ENCODE measurements around the gene CDH22.

The CDH22 gene

GRCh38 chr20:46235077-46235476 lies 73.2 kb downstream of the CDH22 start:
- DNase-seq, result no peak

GRCh38 chr20:46233701-46234100 lies 74.6 kb downstream of the CDH22 start:
- DNase-seq, result no peak

GRCh38 chr20:46232539-46232938 lies 75.8 kb downstream of the CDH22 start:
- DNase-seq, result peak; percentile 55

- DNase-seq, result no peak
Measured at GRCh38 chr20:46230801-46231282, 77.5 kb downstream of the CDH22 start.

- no peak for DNase-seq
Measured at GRCh38 chr20:46230106-46230491, 78.2 kb downstream of the CDH22 start.

GRCh38 chr20:46229478-46230105 lies 78.7 kb downstream of the CDH22 start:
- DNase-seq, result no peak

GRCh38 chr20:46228670-46229069 lies 79.6 kb downstream of the CDH22 start:
- DNase-seq, result no peak

- DNase-seq, result no peak
Measured at GRCh38 chr20:46227272-46227767, 81.0 kb downstream of the CDH22 start.

- no peak for DNase-seq
Measured at GRCh38 chr20:46226602-46227001, 81.7 kb downstream of the CDH22 start.

GRCh38 chr20:46222521-46223007 lies 85.7 kb downstream of the CDH22 start:
- no peak for DNase-seq

GRCh38 chr20:46221256-46221833 lies 87.0 kb downstream of the CDH22 start:
- peak; percentile 20 for DNase-seq

GRCh38 chr20:46220455-46221207 lies 87.7 kb downstream of the CDH22 start:
- DNase-seq, result peak; percentile 82

- no peak for DNase-seq
Measured at GRCh38 chr20:46219920-46220319, 88.4 kb downstream of the CDH22 start.

GRCh38 chr20:46219190-46219589 lies 89.1 kb downstream of the CDH22 start:
- no peak for DNase-seq

- peak; percentile 80 for DNase-seq
Measured at GRCh38 chr20:46218656-46219055, 89.6 kb downstream of the CDH22 start.

GRCh38 chr20:46217583-46217982 lies 90.7 kb downstream of the CDH22 start:
- DNase-seq, result no peak

- DNase-seq, result no peak
Measured at GRCh38 chr20:46216770-46217464, 91.4 kb downstream of the CDH22 start.

GRCh38 chr20:46215913-46216707 lies 92.2 kb downstream of the CDH22 start:
- DNase-seq, result no peak

- no peak for DNase-seq
Measured at GRCh38 chr20:46214824-46215488, 93.3 kb downstream of the CDH22 start.

- DNase-seq, result no peak
Measured at GRCh38 chr20:46213946-46214823, 94.1 kb downstream of the CDH22 start.

- no peak for DNase-seq
Measured at GRCh38 chr20:46212876-46213275, 95.4 kb downstream of the CDH22 start.
